ENCODE data around the gene NABP1. TPM values are rescaled to one million over a fixed set of nuclear protein-coding genes. Genes with fewer than 3 reads are reported as not detected.
A peak's percentile ranks its signal among the peaks of the same experiment; 100 is the strongest.

The NABP1 gene
- total and polyA plus RNA-seq, 2 experiments from 2014 or later: 19.6 to 40.0 TPM

GRCh38 chr2:191656391-191656790 is 21.5 kb upstream of the NABP1 start:
- Histone ChIP-seq H3K36me3 (replicated peaks; ENCODE audit: insufficient read depth, low read depth) (no peaks in the 10 kb centered on the region), H3K9me2 (replicated peaks; ENCODE audit: insufficient read depth) (no peaks in the 10 kb centered on the region), H3K4me2 (no peak overlapping the region), H4K20me1 (ENCODE audit: insufficient read depth, poor library complexity, severe bottlenecking) (no peaks in the 10 kb centered on the region), H3K4me3 (no peak overlapping the region), H3K4me1 (ENCODE audit: insufficient read depth) (no peaks in the 10 kb centered on the region), H3K27ac (peak overlapping the region; percentile 41), H3K9me3 (ENCODE audit: low read depth) (no peaks in the 10 kb centered on the region), H2AFZ (no peak overlapping the region), H3K27me3 (no peaks in the 10 kb centered on the region), H3K79me2 (no peaks in the 10 kb centered on the region)
- peak; percentile 32 for DNase-seq (ENCODE audit: low spot score)
- no peak for TF ChIP-seq EZH2 (IDR thresholded peaks at IDR 0.05; ENCODE audit: borderline replicate concordance)
- TF ChIP-seq CTCF (IDR thresholded peaks at IDR 0.05; ENCODE audit: poor library complexity): no peak
- no peak for TF ChIP-seq EZH2phosphoT487 (IDR thresholded peaks at IDR 0.05; ENCODE audit: low read depth, severe bottlenecking, unreplicated experiment)

GRCh38 chr2:191656792-191657191 is 21.1 kb upstream of the NABP1 start:
- no peaks in the 10 kb centered on the region for H3K36me3 ChIP-seq (replicated peaks; ENCODE audit: insufficient read depth, low read depth)
- no peaks in the 10 kb centered on the region for H3K4me1 ChIP-seq (ENCODE audit: insufficient read depth)
- H3K4me3 ChIP-seq: no peak overlapping the region
- H3K79me2 ChIP-seq: no peaks in the 10 kb centered on the region
- H3K27ac ChIP-seq: peak overlapping the region; percentile 41
- H3K9me3 ChIP-seq (ENCODE audit: low read depth): no peaks in the 10 kb centered on the region
- DNase-seq (ENCODE audit: low spot score): no peak
- H3K4me2 ChIP-seq: no peak overlapping the region
- no peak for TF ChIP-seq EZH2 (IDR thresholded peaks at IDR 0.05; ENCODE audit: borderline replicate concordance)
- no peak for TF ChIP-seq CTCF (IDR thresholded peaks at IDR 0.05; ENCODE audit: poor library complexity)
- TF ChIP-seq EZH2phosphoT487 (IDR thresholded peaks at IDR 0.05; ENCODE audit: low read depth, severe bottlenecking, unreplicated experiment): no peak
- no peaks in the 10 kb centered on the region for H3K27me3 ChIP-seq
- H4K20me1 ChIP-seq (ENCODE audit: insufficient read depth, poor library complexity, severe bottlenecking): no peaks in the 10 kb centered on the region
- H2AFZ ChIP-seq: no peak overlapping the region
- H3K9me2 ChIP-seq (replicated peaks; ENCODE audit: insufficient read depth): no peaks in the 10 kb centered on the region

GRCh38 chr2:191657977-191658376 is 20.0 kb upstream of the NABP1 start:
- no peak overlapping the region for H2AFZ ChIP-seq
- H3K4me1 ChIP-seq (ENCODE audit: insufficient read depth): no peaks in the 10 kb centered on the region
- H3K27me3 ChIP-seq: no peaks in the 10 kb centered on the region
- no peaks in the 10 kb centered on the region for H4K20me1 ChIP-seq (ENCODE audit: insufficient read depth, poor library complexity, severe bottlenecking)
- no peaks in the 10 kb centered on the region for H3K36me3 ChIP-seq (replicated peaks; ENCODE audit: insufficient read depth, low read depth)
- no peak overlapping the region for H3K4me2 ChIP-seq
- TF ChIP-seq CTCF (IDR thresholded peaks at IDR 0.05; ENCODE audit: poor library complexity) (no peak), EZH2phosphoT487 (IDR thresholded peaks at IDR 0.05; ENCODE audit: low read depth, severe bottlenecking, unreplicated experiment) (no peak), EZH2 (IDR thresholded peaks at IDR 0.05; ENCODE audit: borderline replicate concordance) (no peak)
- DNase-seq (ENCODE audit: low spot score): no peak
- no peak overlapping the region for H3K27ac ChIP-seq
- no peaks in the 10 kb centered on the region for H3K9me3 ChIP-seq (ENCODE audit: low read depth)
- no peak overlapping the region for H3K4me3 ChIP-seq
- H3K9me2 ChIP-seq (replicated peaks; ENCODE audit: insufficient read depth): no peaks in the 10 kb centered on the region
- H3K79me2 ChIP-seq: no peaks in the 10 kb centered on the region

GRCh38 chr2:191659198-191659597 is 18.7 kb upstream of the NABP1 start:
- Histone ChIP-seq H3K27me3 (no peaks in the 10 kb centered on the region), H3K9me3 (ENCODE audit: low read depth) (no peaks in the 10 kb centered on the region), H2AFZ (no peak overlapping the region), H4K20me1 (ENCODE audit: insufficient read depth, poor library complexity, severe bottlenecking) (no peaks in the 10 kb centered on the region), H3K4me3 (no peak overlapping the region), H3K4me2 (no peak overlapping the region), H3K9me2 (replicated peaks; ENCODE audit: insufficient read depth) (no peaks in the 10 kb centered on the region), H3K36me3 (replicated peaks; ENCODE audit: insufficient read depth, low read depth) (no peaks in the 10 kb centered on the region), H3K4me1 (ENCODE audit: insufficient read depth) (no peaks in the 10 kb centered on the region), H3K79me2 (no peaks in the 10 kb centered on the region), H3K27ac (no peak overlapping the region)
- DNase-seq (ENCODE audit: low spot score): no peak
- TF ChIP-seq CTCF (IDR thresholded peaks at IDR 0.05; ENCODE audit: poor library complexity) (no peak), EZH2phosphoT487 (IDR thresholded peaks at IDR 0.05; ENCODE audit: low read depth, severe bottlenecking, unreplicated experiment) (no peak), EZH2 (IDR thresholded peaks at IDR 0.05; ENCODE audit: borderline replicate concordance) (no peak)
